Esophagus mucosa (tissue), 1 donor: Measurements from ENCODE around the gene BLOC1S3. TPM values are rescaled to one million over a fixed set of nuclear protein-coding genes. Genes with fewer than 3 reads are reported as not detected.

Experiments used
- total RNA-seq: library from RNA; stranded (reverse); gene quantifications from one replicate; pipeline ENCODE4 v1.2.4, GENCODE V29; 2023
- donor health status: DM: yes; HTN: yes; CAD: no.

The BLOC1S3 gene
- total RNA-seq, 1 donor from 2014 or later: 8.8 TPM

Other genes with a start within 250 kb of the BLOC1S3 start
- gene APOC4, start 236.5 kb upstream of the BLOC1S3 start, total RNA-seq: not detected
- 0.52 TPM for gene APOC2, start 232.7 kb upstream of the BLOC1S3 start, total RNA-seq
- 69.9 TPM for gene CLPTM1, start 223.4 kb upstream of the BLOC1S3 start, total RNA-seq
- gene RELB, start 177.3 kb upstream of the BLOC1S3 start, total RNA-seq: 6.6 TPM
- 30.8 TPM for gene CLASRP, start 139.7 kb upstream of the BLOC1S3 start, total RNA-seq
- gene ZNF296, start 102.3 kb upstream of the BLOC1S3 start, total RNA-seq: 8.1 TPM
- 18.7 TPM for gene GEMIN7, start 99.5 kb upstream of the BLOC1S3 start, total RNA-seq
- gene PPP1R37, start 85.6 kb upstream of the BLOC1S3 start, total RNA-seq: 24.2 TPM
- gene NKPD1, start 17.8 kb upstream of the BLOC1S3 start, total RNA-seq: 1.00 TPM
- 19.6 TPM for gene TRAPPC6A, start 547 bp upstream of the BLOC1S3 start, total RNA-seq
- 1.1 TPM for gene EXOC3L2, start 66.6 kb downstream of the BLOC1S3 start, total RNA-seq
- 21.0 TPM for gene MARK4, start 72.5 kb downstream of the BLOC1S3 start, total RNA-seq
- 0.96 TPM for gene CKM, start 144.1 kb downstream of the BLOC1S3 start, total RNA-seq
- gene KLC3, start 162.0 kb downstream of the BLOC1S3 start, total RNA-seq: 17.5 TPM
- gene ERCC2, start 191.8 kb downstream of the BLOC1S3 start, total RNA-seq: 10.6 TPM
- 186 TPM for gene PPP1R13L, start 226.3 kb downstream of the BLOC1S3 start, total RNA-seq
- 6.5 TPM for gene POLR1G, start 227.9 kb downstream of the BLOC1S3 start, total RNA-seq
- 48.5 TPM for gene ERCC1, start 245.1 kb downstream of the BLOC1S3 start, total RNA-seq